Fibroblast of villous mesenchyme (primary cell): ENCODE data around the gene DEDD2. TPM values are rescaled to one million over a fixed set of nuclear protein-coding genes. Genes with fewer than 3 reads are reported as not detected.

Experiments used
- DNase-seq: peaks from one replicate; pipeline ENCODE4 v3.0.0-alpha.2; 2010; ENCODE audit warnings: low read depth
- H3K4me3 ChIP-seq: 2 replicates; pipeline ENCODE4 v1.5.1; 2011; ENCODE audit warnings: low read depth, mild to moderate bottlenecking, low read length
- total RNA-seq: library from RNA; depleted of rRNA; stranded (reverse); fragments of >200 nt; gene quantifications from 2 replicates; pipeline ENCODE4 v1.2.3, GENCODE V29; 2012
- TF ChIP-seq, protein P1 (sequence below): IDR thresholded peaks from 2 replicates; pipeline ENCODE4 v1.5.1; 2012; ENCODE audit warnings: low read depth, mild to moderate bottlenecking, low read length; ENCODE audit not compliant: insufficient read depth

Gene DEDD2
- total RNA-seq, 1 donor = 15.1 TPM

GRCh38 chr19:42250183-42250665, 32.7 kb upstream of the DEDD2 start:
- H3K4me3 ChIP-seq = no peak overlapping the region
- DNase-seq = no peak
- TF ChIP-seq, protein P1, sequence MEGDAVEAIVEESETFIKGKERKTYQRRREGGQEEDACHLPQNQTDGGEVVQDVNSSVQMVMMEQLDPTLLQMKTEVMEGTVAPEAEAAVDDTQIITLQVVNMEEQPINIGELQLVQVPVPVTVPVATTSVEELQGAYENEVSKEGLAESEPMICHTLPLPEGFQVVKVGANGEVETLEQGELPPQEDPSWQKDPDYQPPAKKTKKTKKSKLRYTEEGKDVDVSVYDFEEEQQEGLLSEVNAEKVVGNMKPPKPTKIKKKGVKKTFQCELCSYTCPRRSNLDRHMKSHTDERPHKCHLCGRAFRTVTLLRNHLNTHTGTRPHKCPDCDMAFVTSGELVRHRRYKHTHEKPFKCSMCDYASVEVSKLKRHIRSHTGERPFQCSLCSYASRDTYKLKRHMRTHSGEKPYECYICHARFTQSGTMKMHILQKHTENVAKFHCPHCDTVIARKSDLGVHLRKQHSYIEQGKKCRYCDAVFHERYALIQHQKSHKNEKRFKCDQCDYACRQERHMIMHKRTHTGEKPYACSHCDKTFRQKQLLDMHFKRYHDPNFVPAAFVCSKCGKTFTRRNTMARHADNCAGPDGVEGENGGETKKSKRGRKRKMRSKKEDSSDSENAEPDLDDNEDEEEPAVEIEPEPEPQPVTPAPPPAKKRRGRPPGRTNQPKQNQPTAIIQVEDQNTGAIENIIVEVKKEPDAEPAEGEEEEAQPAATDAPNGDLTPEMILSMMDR = no peak

- DNase-seq = no peak
- TF ChIP-seq, protein P1 = no peak
- no peak overlapping the region for H3K4me3 ChIP-seq
Measured at GRCh38 chr19:42249769-42250168, 32.3 kb upstream of the DEDD2 start.

GRCh38 chr19:42249149-42249750, 31.8 kb upstream of the DEDD2 start:
- TF ChIP-seq, protein P1 = no peak
- DNase-seq = no peak
- H3K4me3 ChIP-seq = no peak overlapping the region

- DNase-seq = no peak
- TF ChIP-seq, protein P1 = no peak
- H3K4me3 ChIP-seq = no peak overlapping the region
Measured at GRCh38 chr19:42248270-42249148, 31.0 kb upstream of the DEDD2 start.

DNA sequence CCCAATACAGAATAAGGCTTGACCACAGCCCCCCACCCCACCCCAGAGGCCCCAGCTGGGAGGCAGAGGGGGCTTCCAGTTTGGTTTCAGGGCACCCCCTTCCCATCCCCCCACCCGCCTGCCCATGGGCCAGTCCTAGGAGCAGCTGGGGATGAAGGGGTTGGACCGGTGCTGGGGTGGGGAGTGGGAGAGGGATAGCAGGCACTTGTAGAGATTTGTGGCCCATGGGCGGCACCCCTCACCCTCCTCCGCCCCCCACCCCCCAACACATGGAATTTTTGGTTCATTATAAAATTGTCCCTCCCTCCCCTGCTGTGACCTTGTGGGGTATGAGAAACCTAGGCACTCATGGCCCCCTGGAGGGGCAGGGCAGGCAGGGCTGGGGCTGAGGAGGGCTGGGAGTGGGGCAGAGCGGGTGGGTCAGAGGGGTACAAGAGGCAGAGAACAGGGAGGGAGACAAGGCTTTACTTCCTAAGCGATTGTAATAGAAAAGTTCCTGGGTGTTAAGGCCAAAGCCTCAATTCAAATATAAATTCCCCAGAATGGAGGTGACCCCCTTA, 30.2 kb upstream of the DEDD2 start:
- TF ChIP-seq, protein P1 = no peak
- H3K4me3 ChIP-seq = no peak overlapping the region
- no peak for DNase-seq

GRCh38 chr19:42246922-42247639, 29.6 kb upstream of the DEDD2 start:
- TF ChIP-seq, protein P1 = no peak
- H3K4me3 ChIP-seq = no peak overlapping the region
- no peak for DNase-seq
